Vagina (tissue), 2 donors: ENCODE results near the gene CYP1B1. TPM values are rescaled to one million over a fixed set of nuclear protein-coding genes. Genes with fewer than 3 reads are reported as not detected.

Experiments used
- DNase-seq, 2 donors: peaks; one replicate each; pipeline ENCODE4 v3.0.0-alpha.2; 2017; ENCODE audit errors: extremely low spot score in 2 of 2
- H3K27ac ChIP-seq: fragments of 200-600 bp; sonication (generic); one replicate; pipeline ENCODE4 v1.5.1; 2019
- H3K27me3 ChIP-seq: fragments of 200-600 bp; sonication (generic); one replicate; pipeline ENCODE4 v1.5.1; 2019
- H3K36me3 ChIP-seq, 2 donors: fragments of 200-600 bp; sonication (generic); one replicate each; pipeline ENCODE4 v1.5.1; 2017 to 2019
- H3K4me1 ChIP-seq: fragments of 200-600 bp; sonication (generic); one replicate; pipeline ENCODE4 v1.5.1; 2019
- H3K4me3 ChIP-seq, 2 donors: fragments of 200-600 bp; sonication (generic); 1 replicate in 1 of 2; 2 replicates in 1 of 2; pipeline ENCODE4 v1.5.1; 2016 to 2019
- H3K9me3 ChIP-seq: fragments of 200-600 bp; sonication (generic); one replicate; pipeline ENCODE4 v1.5.1; 2019
- POLR2A ChIP-seq, 2 donors: fragments of 450-650 bp; IDR thresholded peaks; one replicate each; pipeline ENCODE4 v1.6.1; 2017; ENCODE audit warnings: antibody characterized with exemption in 2 of 2, mild to moderate bottlenecking in 2 of 2, moderate library complexity in 2 of 2
- POLR2AphosphoS5 ChIP-seq, 2 donors: sonication (generic); formaldehyde crosslinking; IDR thresholded peaks; one replicate each; pipeline ENCODE4 v1.9.0; 2017; ENCODE audit warnings: antibody characterized with exemption in 2 of 2, mild to moderate bottlenecking in 2 of 2, low read depth in 1 of 2; ENCODE audit not compliant: insufficient read depth in 1 of 2
- intact Hi-C: fragments of 100-400 bp; cut with DNase I; formaldehyde crosslinking; loops from one replicate; pipeline ENCODE4 v1.15.1; 2023
- total RNA-seq: library from RNA; depleted of rRNA; stranded (reverse); fragments of >200 nt; gene quantifications from one replicate; pipeline ENCODE4 v1.2.3, GENCODE V29; 2016
- TF ChIP-seq, protein P1 (sequence below), 3 experiments: fragments of 450-650 bp in 2 of 3; fragments of 200-600 bp in 1 of 3; sonication (generic) in 1 of 3; IDR thresholded peaks; one replicate each; pipeline ENCODE4 v1.5.1; 2017 to 2019; ENCODE audit warnings: antibody characterized with exemption in 3 of 3, mild to moderate bottlenecking in 2 of 3, moderate library complexity in 2 of 3

The CYP1B1 gene
- total RNA-seq, 1 donor from 2014 or later, result 88.9 TPM

DNA sequence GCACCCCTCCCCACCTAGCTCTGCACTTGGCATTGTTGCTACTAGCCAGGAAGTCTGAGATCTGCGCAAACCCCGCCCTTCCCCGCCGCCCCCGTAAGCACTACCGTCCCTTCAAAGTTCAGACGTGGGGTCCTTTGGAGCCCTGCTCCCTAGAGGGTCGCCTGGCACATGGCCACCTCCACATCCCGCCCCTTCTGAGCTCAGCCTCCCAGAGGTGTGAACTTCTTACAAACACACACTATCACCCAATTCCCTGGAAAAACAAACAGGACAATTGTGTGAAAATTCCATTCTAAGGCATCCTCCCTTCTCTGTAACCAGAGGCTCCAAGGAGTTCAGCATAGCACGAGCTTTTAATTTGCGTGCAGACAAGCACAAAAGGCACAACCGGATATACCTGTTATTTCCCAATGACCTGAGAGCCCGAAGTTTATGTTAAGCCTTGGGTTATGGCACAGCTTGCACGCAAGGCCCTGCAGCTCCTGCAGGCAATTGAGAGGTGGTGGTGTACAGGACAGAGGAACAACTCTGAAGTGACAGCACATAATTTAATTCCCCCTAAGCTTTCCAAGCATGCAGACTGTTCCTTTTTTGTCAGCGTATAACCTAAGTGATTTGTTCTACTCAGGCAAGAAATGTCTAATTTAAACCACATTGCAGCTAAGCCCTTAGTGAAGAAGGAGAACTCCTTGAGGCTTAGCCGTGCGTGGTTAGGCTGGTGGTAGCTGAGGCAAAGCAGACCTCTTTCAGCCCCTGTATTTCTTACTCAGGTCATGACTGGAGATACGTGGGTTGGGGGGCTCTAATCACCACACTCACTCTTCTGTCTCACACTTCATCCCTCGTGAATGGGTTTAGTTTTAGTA lies 20.3 kb upstream of the CYP1B1 start:
- Histone ChIP-seq H3K27me3 (no peaks in the 10 kb centered on the region), H3K9me3 (no peaks in the 10 kb centered on the region), H3K4me3 (peak overlapping the region in 1 of 2 donors; percentile 20), H3K27ac (peak overlapping the region; percentile 65), H3K4me1 (peaks cover 46% of the 10 kb centered on the region), H3K36me3 (no peaks in the 10 kb centered on the region)
- TF ChIP-seq POLR2A (IDR thresholded peaks at IDR 0.05) (no peak), POLR2AphosphoS5 (IDR thresholded peaks at IDR 0.05; ENCODE audit: insufficient read depth in 1 of 2, low read depth in 1 of 2) (peak in 1 of 2 donors; percentile 72)
- intact Hi-C loops, result no loop called here
- DNase-seq, result no peak

DNA sequence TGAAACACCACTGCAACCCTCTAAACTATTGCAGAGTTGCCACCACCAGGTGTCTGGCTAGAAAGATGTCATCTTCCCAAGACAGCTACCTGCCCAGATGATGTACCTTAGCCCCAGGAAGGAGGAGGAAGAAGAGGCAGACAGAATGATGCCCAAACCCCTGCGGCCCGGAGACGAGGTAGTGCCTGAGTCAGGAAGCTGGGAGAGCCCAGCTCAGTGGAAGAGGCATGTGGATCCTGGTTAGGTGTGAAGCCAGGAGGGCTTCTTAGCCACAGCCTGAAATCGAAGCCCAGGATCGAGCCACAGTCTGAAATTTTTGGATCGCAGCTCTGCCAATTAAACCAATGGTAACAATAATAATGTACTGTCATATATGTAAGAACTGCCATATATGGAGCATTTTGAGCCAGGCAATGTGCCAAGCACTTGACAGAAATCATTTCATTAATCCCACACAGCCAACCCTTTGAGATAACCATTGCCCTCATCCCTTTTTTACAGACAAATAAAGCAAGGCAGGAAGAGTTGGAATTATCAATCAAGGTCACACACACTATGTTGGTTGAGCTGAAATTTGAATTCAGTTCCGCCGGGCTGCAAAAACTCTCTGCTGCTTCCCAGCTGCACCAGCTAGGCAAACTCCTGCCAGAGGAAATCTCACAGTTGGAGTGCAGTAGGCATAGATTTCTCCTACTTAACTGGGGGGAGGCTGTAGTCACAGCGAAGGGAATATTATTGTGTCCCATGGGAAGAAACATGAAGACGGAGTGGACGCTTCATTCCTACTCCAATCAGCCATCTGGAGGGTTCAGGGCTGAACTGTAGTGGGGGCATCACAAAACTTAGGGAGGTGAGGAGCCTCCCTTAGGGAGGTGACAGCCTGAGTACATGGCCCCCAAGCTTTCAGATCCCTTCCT lies 19.4 kb upstream of the CYP1B1 start:
- no peak overlapping the region for H3K4me3 ChIP-seq
- H3K36me3 ChIP-seq, result no peaks in the 10 kb centered on the region
- DNase-seq, result no peak
- no peaks in the 10 kb centered on the region for H3K9me3 ChIP-seq
- H3K27me3 ChIP-seq, result no peaks in the 10 kb centered on the region
- peak overlapping the region; percentile 65 for H3K27ac ChIP-seq
- TF ChIP-seq POLR2A (IDR thresholded peaks at IDR 0.05), result no peak
- TF ChIP-seq POLR2AphosphoS5 (IDR thresholded peaks at IDR 0.05; ENCODE audit: insufficient read depth in 1 of 2, low read depth in 1 of 2), result no peak
- TF ChIP-seq, protein P1, sequence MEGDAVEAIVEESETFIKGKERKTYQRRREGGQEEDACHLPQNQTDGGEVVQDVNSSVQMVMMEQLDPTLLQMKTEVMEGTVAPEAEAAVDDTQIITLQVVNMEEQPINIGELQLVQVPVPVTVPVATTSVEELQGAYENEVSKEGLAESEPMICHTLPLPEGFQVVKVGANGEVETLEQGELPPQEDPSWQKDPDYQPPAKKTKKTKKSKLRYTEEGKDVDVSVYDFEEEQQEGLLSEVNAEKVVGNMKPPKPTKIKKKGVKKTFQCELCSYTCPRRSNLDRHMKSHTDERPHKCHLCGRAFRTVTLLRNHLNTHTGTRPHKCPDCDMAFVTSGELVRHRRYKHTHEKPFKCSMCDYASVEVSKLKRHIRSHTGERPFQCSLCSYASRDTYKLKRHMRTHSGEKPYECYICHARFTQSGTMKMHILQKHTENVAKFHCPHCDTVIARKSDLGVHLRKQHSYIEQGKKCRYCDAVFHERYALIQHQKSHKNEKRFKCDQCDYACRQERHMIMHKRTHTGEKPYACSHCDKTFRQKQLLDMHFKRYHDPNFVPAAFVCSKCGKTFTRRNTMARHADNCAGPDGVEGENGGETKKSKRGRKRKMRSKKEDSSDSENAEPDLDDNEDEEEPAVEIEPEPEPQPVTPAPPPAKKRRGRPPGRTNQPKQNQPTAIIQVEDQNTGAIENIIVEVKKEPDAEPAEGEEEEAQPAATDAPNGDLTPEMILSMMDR (IDR thresholded peaks at IDR 0.05), result no peak
- intact Hi-C loops, result no loop called here
- H3K4me1 ChIP-seq, result peaks cover 46% of the 10 kb centered on the region

DNA sequence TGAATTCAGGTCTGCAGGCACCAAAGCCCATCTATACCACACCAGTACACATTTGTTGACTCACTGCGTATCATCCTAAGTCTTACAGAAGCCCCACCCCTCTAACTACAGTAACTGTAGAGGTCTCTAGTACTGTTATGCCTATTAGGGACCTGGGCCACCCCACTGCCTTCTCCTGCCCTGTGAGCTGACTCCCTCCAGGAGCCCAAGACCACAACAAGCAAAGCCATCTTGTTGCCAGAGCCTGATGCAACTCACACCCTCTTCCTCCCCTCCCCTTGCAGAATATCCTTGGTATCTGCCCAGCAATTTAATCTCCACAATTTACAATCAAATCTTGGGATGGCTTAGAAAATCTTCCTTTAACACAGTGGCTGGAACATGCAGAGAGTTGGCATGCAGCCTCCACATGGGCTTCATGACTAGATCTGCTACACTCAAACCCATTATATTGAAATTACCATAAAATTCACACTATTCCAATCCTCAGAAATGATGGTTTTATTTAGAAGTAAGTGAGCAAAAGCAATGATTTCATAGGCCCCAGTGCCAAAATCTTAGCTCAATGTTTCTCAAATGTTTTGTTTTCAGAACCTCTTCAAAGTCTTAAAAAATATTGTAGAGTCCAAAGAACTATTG lies 17.7 kb upstream of the CYP1B1 start:
- intact Hi-C loops, result no loop called here
- TF ChIP-seq, protein P1 (IDR thresholded peaks at IDR 0.05), result no peak
- TF ChIP-seq POLR2A (IDR thresholded peaks at IDR 0.05) (no peak), POLR2AphosphoS5 (IDR thresholded peaks at IDR 0.05; ENCODE audit: insufficient read depth in 1 of 2, low read depth in 1 of 2) (no peak)
- no peaks in the 10 kb centered on the region for H3K27me3 ChIP-seq

DNA sequence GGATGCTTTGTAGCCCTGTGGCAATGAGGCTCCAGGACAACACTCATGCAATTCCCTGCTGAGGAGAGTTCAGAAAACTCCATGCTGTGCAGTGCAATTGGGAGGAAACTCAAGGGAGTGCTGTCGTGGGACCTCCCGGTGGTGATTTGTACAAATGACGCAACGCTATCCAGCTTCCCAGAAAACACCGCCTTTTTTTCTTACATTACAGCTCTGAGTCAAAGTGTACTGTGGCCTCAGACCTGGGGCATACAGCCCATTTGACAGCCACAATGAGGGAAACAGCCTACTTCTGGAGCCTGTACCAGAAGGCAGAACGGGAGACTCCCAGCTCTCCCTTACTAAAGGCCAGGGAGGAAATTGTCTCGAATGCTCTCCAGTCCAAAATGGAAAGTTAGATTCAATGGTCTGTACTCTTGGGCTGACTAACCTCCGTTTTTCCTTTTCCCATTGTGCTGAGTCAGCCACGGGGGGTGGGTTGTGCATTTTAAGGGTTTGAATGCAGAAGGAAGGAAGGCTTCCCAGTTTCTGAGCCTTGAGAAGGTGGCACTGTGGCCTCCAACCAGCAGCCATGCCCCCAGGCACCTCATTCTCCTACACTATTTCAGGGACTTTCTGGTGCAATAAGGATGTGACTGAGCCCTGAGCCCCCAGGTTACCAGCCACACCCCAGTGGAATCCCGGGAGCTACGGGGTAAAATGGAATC lies 16.4 kb upstream of the CYP1B1 start:
- peak overlapping the region; percentile 56 for H3K27ac ChIP-seq

More for the DNA sequence above, 17.7 kb upstream of the CYP1B1 start:
- H3K4me1 ChIP-seq, result peaks cover 40% of the 10 kb centered on the region
- no peaks in the 10 kb centered on the region for H3K36me3 ChIP-seq
- no peak for DNase-seq
- H3K9me3 ChIP-seq, result no peaks in the 10 kb centered on the region
- no peak overlapping the region for H3K27ac ChIP-seq
- no peak overlapping the region for H3K4me3 ChIP-seq

More for the DNA sequence above, 16.4 kb upstream of the CYP1B1 start:
- DNase-seq, result peak in 1 of 2 donors; percentile 95
- H3K4me3 ChIP-seq, result no peak overlapping the region
- no peaks in the 10 kb centered on the region for H3K36me3 ChIP-seq
- intact Hi-C loops, result no loop called here
- no peaks in the 10 kb centered on the region for H3K27me3 ChIP-seq
- TF ChIP-seq POLR2AphosphoS5 (IDR thresholded peaks at IDR 0.05; ENCODE audit: insufficient read depth in 1 of 2, low read depth in 1 of 2) (no peak), POLR2A (IDR thresholded peaks at IDR 0.05) (no peak)
- TF ChIP-seq, protein P1 (IDR thresholded peaks at IDR 0.05), result no peak
- H3K9me3 ChIP-seq, result no peaks in the 10 kb centered on the region
- H3K4me1 ChIP-seq, result peaks cover 28% of the 10 kb centered on the region
